GM12878 (cell line): ENCODE results near the gene ETV6. TPM values are rescaled to one million over a fixed set of nuclear protein-coding genes. Genes with fewer than 3 reads are reported as not detected.

Source experiments
- ATAC-seq: fragments of 200-7000 bp; cut with Tn5 transposase; 3 replicates; pipeline ENCODE4 v1.9.1; 2020; ENCODE audit warnings: mild to moderate bottlenecking, moderate library complexity
- BruUV-seq: library from RNA; stranded (reverse); fragments of 400-500 nt; replicated peaks from 2 replicates; lab custom pipeline; 2021; lab: Mats Ljungman, UMichigan
- CTCF ChIA-PET: fragments of 300-600 bp; sonication (Branson Sonifier 250); formaldehyde crosslinking; extraction: SDS; loops from one replicate; lab custom pipeline; 2021; ENCODE audit warnings: inconsistent platforms; lab: Yijun Ruan, JAX
- POLR2A ChIA-PET: fragments of 350-600 bp; formaldehyde crosslinking; extraction: SDS; loops from one replicate; lab custom pipeline; 2021; ENCODE audit warnings: inconsistent platforms; lab: Charles Lee
- RAD21 ChIA-PET: fragments of 300-600 bp; sonication (Branson Sonifier 250); formaldehyde crosslinking; loops from one replicate; lab custom pipeline; 2023; ENCODE audit warnings: antibody characterized with exemption; ENCODE audit not compliant: unreplicated experiment; lab: Charles Lee
- SMC1A ChIA-PET: fragments of 300-600 bp; sonication (Branson Sonifier 250); formaldehyde crosslinking; loops from one replicate; lab custom pipeline; 2023; ENCODE audit not compliant: unreplicated experiment, uncharacterized antibody; lab: Charles Lee
- DNase-seq: peaks from one replicate; pipeline ENCODE4 v3.0.0-alpha.2; 2011; ENCODE audit warnings: low read depth, low spot score
- FAIRE-seq: peaks from 3 replicates; lab custom pipeline; 2011; peaks lifted over from hg19 to GRCh38; lab: Jason Lieb, UNC
- H2AFZ ChIP-seq: 2 replicates; pipeline ENCODE4 v1.6.0; 2011; ENCODE audit warnings: low read depth, low read length, control low read depth; ENCODE audit not compliant: control insufficient read depth
- H3K27ac ChIP-seq: 2 replicates; pipeline ENCODE4 v1.5.1; 2011; ENCODE audit warnings: control low read depth; ENCODE audit not compliant: control insufficient read depth, insufficient read depth
- H3K27me3 ChIP-seq, 2 experiments: replicated peaks in 1 of 2; 2 replicates each; pipeline versions ENCODE4 v1.6.0 to v1.6.1; 2011; ENCODE audit warnings: low read length in 1 of 2; ENCODE audit not compliant: control insufficient read depth in 2 of 2, insufficient read depth in 2 of 2
- H3K36me3 ChIP-seq, 2 experiments: 2 replicates each; pipeline ENCODE4 v1.5.1; 2011; ENCODE audit warnings: low read length in 1 of 2; ENCODE audit not compliant: control insufficient read depth in 2 of 2, insufficient read depth in 2 of 2
- H3K4me1 ChIP-seq: 2 replicates; pipeline ENCODE4 v1.6.1; 2011; ENCODE audit warnings: mild to moderate bottlenecking, low read length, moderate library complexity, mixed read lengths; ENCODE audit not compliant: control insufficient read depth, insufficient read depth
- H3K4me2 ChIP-seq: 2 replicates; pipeline ENCODE4 v1.6.0; 2011; ENCODE audit warnings: control low read depth; ENCODE audit not compliant: control insufficient read depth, insufficient read depth
- H3K4me3 ChIP-seq: fragments of 200-600 bp; sonication (generic); 2 replicates; pipeline ENCODE4 v1.5.1; 2016
- H3K79me2 ChIP-seq: 2 replicates; pipeline ENCODE4 v1.6.0; 2011; ENCODE audit warnings: low read length; ENCODE audit not compliant: control insufficient read depth, insufficient read depth
- H3K9ac ChIP-seq: 2 replicates; pipeline ENCODE4 v1.8.0; 2011; ENCODE audit warnings: low read length, control low read depth, mixed read lengths; ENCODE audit not compliant: control insufficient read depth, insufficient read depth
- H3K9me3 ChIP-seq: replicated peaks from 3 replicates; pipeline ENCODE4 v1.5.1; 2011; ENCODE audit warnings: mild to moderate bottlenecking, low read length; ENCODE audit not compliant: control insufficient read depth, insufficient read depth
- H4K20me1 ChIP-seq: 2 replicates; pipeline ENCODE4 v1.6.0; 2011; ENCODE audit not compliant: control insufficient read depth, insufficient read depth
- EED ChIP-seq: sonication (generic); IDR thresholded peaks from 2 replicates; pipeline ENCODE4 v1.6.1; 2016; ENCODE audit warnings: antibody characterized with exemption, low read depth
- GATAD2B ChIP-seq: fragments of 450-650 bp; conservative IDR thresholded peaks from 2 replicates; pipeline ENCODE4 v1.6.1; 2017; ENCODE audit warnings: low read depth, mild to moderate bottlenecking, moderate library complexity
- IKZF1 ChIP-seq: fragments of 450-650 bp; conservative IDR thresholded peaks from 2 replicates; pipeline ENCODE4 v1.6.1; 2017; ENCODE audit warnings: antibody characterized with exemption, mild to moderate bottlenecking
- NFIC ChIP-seq: IDR thresholded peaks from 2 replicates; pipeline ENCODE4 v1.6.1; 2012; ENCODE audit warnings: low read depth, mild to moderate bottlenecking, inconsistent platforms, low read length, moderate library complexity
- POLR2A ChIP-seq: IDR thresholded peaks from 2 replicates; pipeline ENCODE4 v1.6.1; 2011; ENCODE audit warnings: low read depth, mild to moderate bottlenecking, low read length
- RUNX3 ChIP-seq: IDR thresholded peaks from 2 replicates; pipeline ENCODE4 v1.6.1; 2012; ENCODE audit warnings: low read length, inconsistent platforms
- SMC3 ChIP-seq: IDR thresholded peaks from 2 replicates; pipeline ENCODE4 v1.6.1; 2011; ENCODE audit warnings: low read length, improper control_type of control experiment, borderline replicate concordance
- WRNIP1 ChIP-seq: IDR thresholded peaks from 2 replicates; pipeline ENCODE4 v1.6.1; 2011; ENCODE audit warnings: low read depth, low read length, improper control_type of control experiment, borderline replicate concordance
- WGBS: methylation state at CpG from one replicate; pipeline ENCODE4 v1.1.6; 2016; ENCODE audit warnings: low lambda C conversion rate; ENCODE audit not compliant: insufficient replicate concordance, insufficient coverage; ENCODE audit errors: missing lambda C conversion rate; 5-methylcytosine and 5-hydroxymethylcytosine counted together
- in situ Hi-C: fragments of 300-500 bp; cut with MboI; formaldehyde crosslinking; loops from 9 replicates; pipeline ENCODE4 v1.14.3; 2018; ENCODE audit warnings: mixed read lengths
- intact Hi-C: fragments of 100-400 bp; cut with micrococcal nuclease; formaldehyde crosslinking; loops from one replicate; pipeline ENCODE4 v1.14.2; 2022; ENCODE audit not compliant: unreplicated experiment
- polyA plus RNA-seq, 11 experiments: library from polyadenylated mRNA; depleted of rRNA in 4 of 11; unstranded in 6 of 11; stranded (reverse) in 5 of 11; fragments of >200 nt; fragmentation: Nextera tagmentation in 4 of 11; fragmentation: Illumina TruSeq in 1 of 11; extraction: Ambion mirVana in 4 of 11; extraction: Trizol in 1 of 11; gene quantifications; 1 replicate in 1 of 11; 2 replicates in 10 of 11; pipeline versions ENCODE4 v1.2.1 to v1.2.3, GENCODE V29; 2011 to 2016; ENCODE audit warnings: inconsistent platforms in 2 of 11, missing spikeins in 2 of 11, low read depth in 1 of 11
- total RNA-seq, 4 experiments: library from RNA; depleted of rRNA in 3 of 4; stranded (reverse); fragments of >200 nt in 3 of 4; fragmentation: Illumina TruSeq in 1 of 4; extraction: Trizol in 1 of 4; gene quantifications; 2 replicates each; pipeline versions ENCODE4 v1.2.1 to v1.2.3, GENCODE V29; 2013 to 2021

The ETV6 gene
- total and polyA plus RNA-seq, 10 of the 15 experiments (the other 5 are each of a cell fraction or from before 2014, with no cell fraction given) = 6.6 to 74.8 (median 24.6) TPM

GRCh38 chr12:11773889-11774677 lies 124.6 kb downstream of the ETV6 start:
- H3K79me2 ChIP-seq = peaks cover 81% of the 10 kb centered on the region
- H3K4me1 ChIP-seq = peaks cover 74% of the 10 kb centered on the region
- H3K36me3 ChIP-seq = peaks cover 16 to 19% of the 10 kb centered on the region in 2 experiments

GRCh38 chr12:11774821-11775220 lies 125.3 kb downstream of the ETV6 start:
- ChIA-PET RAD21 (interaction anchor here (0.7 to 1.5 kb wide), 3 partner anchors 12 to 36 kb away, joined by 4 to 7 read pairs (median 4); no protein-coding TSS in a partner anchor), CTCF (interaction anchor here (3.9 kb wide), 1 partner anchor 16 kb away, joined by 14 read pairs; no protein-coding TSS in a partner anchor), SMC1A (interaction anchor here (0.8 to 39.9 kb wide), 8 partner anchors 19 to 258 kb away, joined by 3 to 1116 read pairs (median 5); no protein-coding TSS in a partner anchor), POLR2A (interaction anchor here (0.9 to 1.1 kb wide), 2 partner anchors 9 to 16 kb away, joined by 3 read pairs; no protein-coding TSS in a partner anchor)
- H3K4me1 ChIP-seq = peaks cover 78% of the 10 kb centered on the region
- H3K4me3 ChIP-seq = no peak overlapping the region
- DNase-seq (no peak), ATAC-seq (no peak), FAIRE-seq (no peak)
- no peak overlapping the region for H3K4me2 ChIP-seq
- WGBS = 100% methylated on average over 6 of the region's 6 CpGs
- peaks cover 13 to 19% of the 10 kb centered on the region in 2 experiments for H3K36me3 ChIP-seq
- peak overlapping the region; percentile 25; the same call in 1 of the 2 replicates for H3K9ac ChIP-seq
- no peaks in the 10 kb centered on the region for H4K20me1 ChIP-seq
- no peak overlapping the region for H2AFZ ChIP-seq
- intact Hi-C loops (no loop called here), in situ Hi-C loops (no loop called here)
- no TSS peak for BruUV-seq
- peaks cover 84% of the 10 kb centered on the region for H3K79me2 ChIP-seq
- H3K9me3 ChIP-seq = no peaks in the 10 kb centered on the region; the same call in 1 of the 3 replicates
- TF ChIP-seq RUNX3 = peak; percentile 9; the same call in 1 of the 2 replicates
- TF ChIP-seq WRNIP1 = no peak
- no peaks in the 10 kb centered on the region for H3K27me3 ChIP-seq
- peak overlapping the region; percentile 66 for H3K27ac ChIP-seq

More at GRCh38 chr12:11773889-11774677, 124.6 kb downstream of the ETV6 start:
- no peaks in the 10 kb centered on the region for H3K27me3 ChIP-seq
- peak overlapping the region; percentile 66 for H3K27ac ChIP-seq
- RAD21 ChIA-PET = interaction anchor here (0.7 to 1.8 kb wide), 7 partner anchors 12 to 236 kb away, joined by 3 to 8 read pairs (median 4); no protein-coding TSS in a partner anchor
- intact Hi-C loops (no loop called here), in situ Hi-C loops (no loop called here)
- no peak for ATAC-seq
- H3K9ac ChIP-seq = peak overlapping the region; percentile 3; the same call in 1 of the 2 replicates
- H3K4me2 ChIP-seq = peak overlapping the region; percentile 56
- no peak for DNase-seq
- CTCF ChIA-PET = interaction anchor here (3.9 kb wide), 1 partner anchor 16 kb away, joined by 14 read pairs; no protein-coding TSS in a partner anchor
- no peaks in the 10 kb centered on the region; the same call in 1 of the 3 replicates for H3K9me3 ChIP-seq
- H4K20me1 ChIP-seq = no peaks in the 10 kb centered on the region
- H2AFZ ChIP-seq = no peak overlapping the region
- BruUV-seq = no TSS peak
- FAIRE-seq = no peak
- peak; percentile 62 for TF ChIP-seq POLR2A
- TF ChIP-seq EED = peak; percentile 80; the same call in 1 of the 2 replicates
- TF ChIP-seq RUNX3 = peak; percentile 59
- TF ChIP-seq IKZF1 = 0 out of 2 replicates have a peak, but pooled peaks have one; percentile 18
- no peak for TF ChIP-seq NFIC
- 0 out of 2 replicates have a peak, but pooled peaks have one; percentile 2 for TF ChIP-seq SMC3
- TF ChIP-seq GATAD2B = no peak
- TF ChIP-seq, all 136 proteins: peak for 5
- WGBS = 84% methylated on average over 10 of the region's 10 CpGs
- ChIA-PET SMC1A (interaction anchor here (0.8 to 39.9 kb wide), 12 partner anchors 19 to 259 kb away, joined by 3 to 1116 read pairs (median 4); no protein-coding TSS in a partner anchor), POLR2A (interaction anchor here (0.6 to 1.1 kb wide), 3 partner anchors 8 to 17 kb away, joined by 3 read pairs; no protein-coding TSS in a partner anchor)
- no peak overlapping the region for H3K4me3 ChIP-seq
